HepG2 (cell line): ENCODE measurements around the gene ZNF853. TPM values are rescaled to one million over a fixed set of nuclear protein-coding genes. Genes with fewer than 3 reads are reported as not detected.

Source experiments
- AHDC1 ChIP-seq: sonication (generic); formaldehyde crosslinking; IDR thresholded peaks from 2 replicates; pipeline ENCODE4 v1.5.1; 2020; ENCODE audit warnings: mild to moderate bottlenecking, missing genetic modification reagents, borderline replicate concordance
- CBX5 ChIP-seq: sonication (generic); formaldehyde crosslinking; IDR thresholded peaks from 2 replicates; pipeline ENCODE4 v1.4.0; 2020; ENCODE audit warnings: missing genetic modification reagents, borderline replicate concordance
- FOXK2 ChIP-seq: fragments of 450-650 bp; IDR thresholded peaks from 2 replicates; pipeline ENCODE4 v1.6.1; 2016
- HDAC1 ChIP-seq: sonication (generic); formaldehyde crosslinking; IDR thresholded peaks from 2 replicates; pipeline ENCODE4 v1.5.1; 2020; ENCODE audit warnings: mild to moderate bottlenecking, missing genetic modification reagents
- HNF4A ChIP-seq: sonication (generic); formaldehyde crosslinking; IDR thresholded peaks from 2 replicates; pipeline ENCODE4 v1.4.0; 2020; ENCODE audit warnings: missing genetic modification reagents
- MEIS1 ChIP-seq: sonication (generic); formaldehyde crosslinking; IDR thresholded peaks from 2 replicates; pipeline ENCODE4 v1.9.0; 2021; ENCODE audit warnings: mild to moderate bottlenecking, missing genetic modification reagents, moderate library complexity, borderline replicate concordance
- POLR2AphosphoS5 ChIP-seq: IDR thresholded peaks from 2 replicates; pipeline ENCODE4 v1.6.1; 2012; ENCODE audit warnings: low read depth, low read length
- THRA ChIP-seq: sonication (generic); formaldehyde crosslinking; IDR thresholded peaks from 2 replicates; pipeline ENCODE4 v1.4.0; 2020; ENCODE audit warnings: missing genetic modification reagents, borderline replicate concordance
- ZBTB3 ChIP-seq: sonication (generic); formaldehyde crosslinking; IDR thresholded peaks from 2 replicates; pipeline ENCODE4 v1.4.0; 2020; ENCODE audit warnings: low read depth, mild to moderate bottlenecking, moderate library complexity, missing genetic modification reagents, borderline replicate concordance
- ZKSCAN8 ChIP-seq: IDR thresholded peaks from 2 replicates; pipeline ENCODE4 v1.6.1; 2016; ENCODE audit warnings: borderline replicate concordance, missing genetic modification reagents, missing compliant biosample characterization
- ZMYM2 ChIP-seq: sonication (generic); formaldehyde crosslinking; IDR thresholded peaks from 2 replicates; pipeline ENCODE4 v1.8.0; 2022; ENCODE audit warnings: mild to moderate bottlenecking, missing genetic modification reagents
- ZNF281 ChIP-seq: sonication (generic); formaldehyde crosslinking; IDR thresholded peaks from 2 replicates; pipeline ENCODE4 v1.4.0; 2020; ENCODE audit warnings: missing genetic modification reagents, borderline replicate concordance
- ZNF33B ChIP-seq: sonication (generic); formaldehyde crosslinking; IDR thresholded peaks from 2 replicates; pipeline ENCODE4 v1.5.1; 2020; ENCODE audit warnings: mild to moderate bottlenecking, missing genetic modification reagents
- ZNF34 ChIP-seq: sonication (generic); formaldehyde crosslinking; IDR thresholded peaks from 2 replicates; pipeline ENCODE4 v1.4.0; 2020; ENCODE audit warnings: mild to moderate bottlenecking, missing genetic modification reagents, borderline replicate concordance
- ZNF567 ChIP-seq: sonication (generic); formaldehyde crosslinking; IDR thresholded peaks from 2 replicates; pipeline ENCODE4 v1.8.1; 2023; ENCODE audit warnings: mild to moderate bottlenecking, missing genetic modification reagents, borderline replicate concordance
- ZNF580 ChIP-seq: IDR thresholded peaks from 2 replicates; pipeline ENCODE4 v1.6.1; 2016; ENCODE audit warnings: low read depth, borderline replicate concordance
- ZNF781 ChIP-seq: sonication (generic); formaldehyde crosslinking; IDR thresholded peaks from 2 replicates; pipeline ENCODE4 v1.5.1; 2020; ENCODE audit warnings: borderline replicate concordance, mild to moderate bottlenecking, missing genetic modification reagents; ENCODE audit errors: not compliant biosample characterization
- polyA plus RNA-seq, 8 experiments: library from polyadenylated mRNA; depleted of rRNA in 3 of 8; stranded (reverse) in 7 of 8; unstranded in 1 of 8; fragments of >200 nt; fragmentation: Illumina TruSeq in 4 of 8; extraction: Trizol in 4 of 8; gene quantifications; 2 replicates each; pipeline versions ENCODE4 v1.2.1 to v1.2.3, GENCODE V29; 2011 to 2016; ENCODE audit warnings: low read depth in 4 of 8, missing spikeins in 1 of 8, mixed read lengths in 1 of 8; ENCODE audit not compliant: insufficient read depth in 1 of 8
- total RNA-seq, 5 experiments: library from RNA; depleted of rRNA; stranded (reverse); fragments of >200 nt; fragmentation: Illumina TruSeq; extraction: Trizol; gene quantifications; 2 replicates each; pipeline ENCODE4 v1.2.3, GENCODE V29; 2016; ENCODE audit warnings: low read depth in 1 of 5

The ZNF853 gene
- total and polyA plus RNA-seq, 2 of the 13 experiments (the other 11 are each of a cell fraction or from before 2014, with no cell fraction given), result 2.1 to 6.2 TPM

- TF ChIP-seq AHDC1 (peak; percentile 67; the same call in 1 of the 2 replicates), ZBTB3 (CRISPR knock-in tag) (0 out of 2 replicates have a peak, but pooled peaks have one; percentile 80), MEIS1 (no peak), CBX5 (CRISPR knock-in tag) (peak; percentile 44; the same call in 1 of the 2 replicates), ZNF281 (CRISPR knock-in tag) (peak; percentile 34; the same call in 1 of the 2 replicates), POLR2AphosphoS5 (peak; percentile 87), ZNF781 (peak; percentile 51), HDAC1 (CRISPR knock-in tag) (peak; percentile 39; the same call in 1 of the 2 replicates), ZMYM2 (CRISPR knock-in tag) (peak; percentile 16; the same call in 1 of the 2 replicates), HNF4A (peak; percentile 71), ZNF580 (CRISPR knock-in tag) (0 out of 2 replicates have a peak, but pooled peaks have one; percentile 37), ZNF567 (CRISPR knock-in tag) (no peak), FOXK2 (peak; percentile 63; the same call in 1 of the 2 replicates), ZKSCAN8 (peak; percentile 68; the same call in 1 of the 2 replicates), ZNF34 (CRISPR knock-in tag) (peak; percentile 56; the same call in 1 of the 2 replicates), ZNF33B (CRISPR knock-in tag) (0 out of 2 replicates have a peak, but pooled peaks have one; percentile 38), THRA (peak; percentile 98)
Measured at GRCh38 chr7:6578114-6579084, 37.0 kb upstream of the ZNF853 start (continued).
